Smooth muscle cell (in vitro differentiated cells): ENCODE measurements around the gene PRKN. TPM values are rescaled to one million over a fixed set of nuclear protein-coding genes. Genes with fewer than 3 reads are reported as not detected.
A peak's percentile ranks its signal among the peaks of the same experiment; 100 is the strongest.

ENCODE experiments used
- DNase-seq: peaks from one replicate; lab custom pipeline; 2025; ENCODE audit not compliant: unreplicated experiment; lab: John Stamatoyannopoulos, UW
- H2AFZ ChIP-seq: fragments of 200-600 bp; sonication (generic); 2 replicates; pipeline ENCODE4 v1.6.0; 2016; ENCODE audit warnings: antibody characterized with exemption, low read depth, mild to moderate bottlenecking
- H3F3A ChIP-seq: fragments of 200-600 bp; sonication (generic); 2 replicates; pipeline ENCODE4 v1.6.0; 2017; ENCODE audit warnings: antibody characterized with exemption, low read depth
- H3K27ac ChIP-seq: fragments of 200-600 bp; sonication (generic); 2 replicates; pipeline ENCODE4 v1.5.1; 2016; ENCODE audit warnings: low read depth, mild to moderate bottlenecking
- H3K27me3 ChIP-seq: fragments of 200-600 bp; sonication (generic); 2 replicates; pipeline ENCODE4 v1.6.1; 2016; ENCODE audit warnings: low read depth, mild to moderate bottlenecking
- H3K36me3 ChIP-seq: fragments of 200-600 bp; sonication (generic); 2 replicates; pipeline ENCODE4 v1.5.1; 2016; ENCODE audit warnings: low read depth
- H3K4me1 ChIP-seq: fragments of 200-600 bp; sonication (generic); 2 replicates; pipeline ENCODE4 v1.5.1; 2016; ENCODE audit warnings: low read depth
- H3K4me2 ChIP-seq: fragments of 200-600 bp; sonication (generic); 2 replicates; pipeline ENCODE4 v1.6.0; 2016; ENCODE audit warnings: mild to moderate bottlenecking
- H3K4me3 ChIP-seq: fragments of 200-600 bp; sonication (generic); 2 replicates; pipeline ENCODE4 v1.5.1; 2016; ENCODE audit warnings: mild to moderate bottlenecking
- H3K79me2 ChIP-seq: fragments of 200-600 bp; sonication (generic); 2 replicates; pipeline ENCODE4 v1.6.0; 2016; ENCODE audit warnings: low read depth, mild to moderate bottlenecking
- H3K9ac ChIP-seq: fragments of 200-600 bp; sonication (generic); 2 replicates; pipeline ENCODE4 v1.6.0; 2016; ENCODE audit warnings: low read depth
- H3K9me3 ChIP-seq: fragments of 200-600 bp; sonication (generic); replicated peaks from 2 replicates; pipeline ENCODE4 v1.5.1; 2016; ENCODE audit warnings: low read depth
- H4K20me1 ChIP-seq: fragments of 200-600 bp; sonication (generic); 2 replicates; pipeline ENCODE4 v1.6.0; 2016; ENCODE audit warnings: low read depth
- WGBS: methylation state at CpG from one replicate; pipeline ENCODE4 v1.1.7; 2016; ENCODE audit warnings: low lambda C conversion rate; 5-methylcytosine and 5-hydroxymethylcytosine counted together
- polyA plus RNA-seq: library from polyadenylated mRNA; unstranded; fragments of >200 nt; fragmentation: Nextera tagmentation; extraction: Ambion mirVana; gene quantifications from 2 replicates; pipeline ENCODE4 v1.2.1, GENCODE V29; 2016
- total RNA-seq: library from RNA; depleted of rRNA; stranded (reverse); fragments of >200 nt; gene quantifications from 2 replicates; pipeline ENCODE4 v1.2.3, GENCODE V29; 2014
- TF ChIP-seq, protein P1 (sequence below): fragments of 200-600 bp; sonication (generic); IDR thresholded peaks from 2 replicates; pipeline ENCODE4 v1.5.1; 2017; ENCODE audit warnings: borderline replicate concordance, mild to moderate bottlenecking, antibody characterized with exemption; ENCODE audit not compliant: insufficient read depth, poor library complexity, severe bottlenecking

The PRKN gene
- total and polyA plus RNA-seq, 2 experiments from 2014 or later, result 0.81 to 5.1 TPM

DNA sequence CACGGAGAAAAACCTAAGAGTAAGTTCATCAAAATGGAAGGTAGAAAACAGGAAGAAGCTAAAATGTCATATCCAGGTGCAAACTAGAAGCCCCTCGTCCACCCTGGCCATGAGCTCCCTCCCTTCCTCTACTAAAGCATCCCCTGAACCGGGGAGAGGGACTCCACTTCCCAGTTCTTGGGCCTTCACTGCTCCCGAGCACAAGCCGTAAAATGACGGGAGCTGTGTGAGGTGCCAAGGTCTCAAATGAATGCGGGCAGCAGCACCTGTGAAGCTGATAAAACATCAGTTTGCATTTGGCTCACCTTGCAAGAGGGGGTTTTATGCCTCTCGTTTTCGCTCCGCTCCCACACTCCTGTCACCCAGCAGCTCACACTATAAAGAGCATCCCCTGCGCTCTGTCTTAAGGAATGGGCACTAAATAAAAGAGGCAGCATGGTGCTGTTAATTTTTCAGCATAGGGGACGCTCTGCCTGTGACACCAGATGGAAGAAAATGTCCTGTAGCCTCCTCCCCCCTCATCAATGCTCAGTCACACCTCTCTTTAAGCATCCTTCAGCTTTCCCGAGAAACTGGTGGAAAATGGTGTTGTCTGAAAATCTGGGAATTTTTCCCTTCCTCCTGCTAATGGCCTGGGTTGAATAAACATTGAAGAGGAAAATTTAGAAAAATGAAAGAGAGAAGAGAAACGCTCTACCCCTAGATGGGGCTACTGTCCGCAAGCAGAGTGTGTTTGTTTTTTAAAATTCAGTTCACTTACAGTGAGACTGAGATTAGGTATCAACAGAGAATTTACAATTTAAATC, 890.7 kb downstream of the PRKN start:
- TF ChIP-seq, protein P1, sequence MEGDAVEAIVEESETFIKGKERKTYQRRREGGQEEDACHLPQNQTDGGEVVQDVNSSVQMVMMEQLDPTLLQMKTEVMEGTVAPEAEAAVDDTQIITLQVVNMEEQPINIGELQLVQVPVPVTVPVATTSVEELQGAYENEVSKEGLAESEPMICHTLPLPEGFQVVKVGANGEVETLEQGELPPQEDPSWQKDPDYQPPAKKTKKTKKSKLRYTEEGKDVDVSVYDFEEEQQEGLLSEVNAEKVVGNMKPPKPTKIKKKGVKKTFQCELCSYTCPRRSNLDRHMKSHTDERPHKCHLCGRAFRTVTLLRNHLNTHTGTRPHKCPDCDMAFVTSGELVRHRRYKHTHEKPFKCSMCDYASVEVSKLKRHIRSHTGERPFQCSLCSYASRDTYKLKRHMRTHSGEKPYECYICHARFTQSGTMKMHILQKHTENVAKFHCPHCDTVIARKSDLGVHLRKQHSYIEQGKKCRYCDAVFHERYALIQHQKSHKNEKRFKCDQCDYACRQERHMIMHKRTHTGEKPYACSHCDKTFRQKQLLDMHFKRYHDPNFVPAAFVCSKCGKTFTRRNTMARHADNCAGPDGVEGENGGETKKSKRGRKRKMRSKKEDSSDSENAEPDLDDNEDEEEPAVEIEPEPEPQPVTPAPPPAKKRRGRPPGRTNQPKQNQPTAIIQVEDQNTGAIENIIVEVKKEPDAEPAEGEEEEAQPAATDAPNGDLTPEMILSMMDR, result peak; percentile 44
- H3K4me1 ChIP-seq, result no peaks in the 10 kb centered on the region
- H3K79me2 ChIP-seq, result no peaks in the 10 kb centered on the region
- WGBS, result 81% methylated on average over 15 of the region's 15 CpGs
- DNase-seq, result no peak
- no peak overlapping the region for H3K4me3 ChIP-seq
- no peak overlapping the region for H3K27ac ChIP-seq
- no peaks in the 10 kb centered on the region for H3K9me3 ChIP-seq
- H3K4me2 ChIP-seq, result no peak overlapping the region
- no peaks in the 10 kb centered on the region for H3K36me3 ChIP-seq
- no peaks in the 10 kb centered on the region for H3F3A ChIP-seq
- no peaks in the 10 kb centered on the region for H4K20me1 ChIP-seq
- no peak overlapping the region for H3K9ac ChIP-seq
- H3K27me3 ChIP-seq, result no peaks in the 10 kb centered on the region
- no peak overlapping the region for H2AFZ ChIP-seq

DNA sequence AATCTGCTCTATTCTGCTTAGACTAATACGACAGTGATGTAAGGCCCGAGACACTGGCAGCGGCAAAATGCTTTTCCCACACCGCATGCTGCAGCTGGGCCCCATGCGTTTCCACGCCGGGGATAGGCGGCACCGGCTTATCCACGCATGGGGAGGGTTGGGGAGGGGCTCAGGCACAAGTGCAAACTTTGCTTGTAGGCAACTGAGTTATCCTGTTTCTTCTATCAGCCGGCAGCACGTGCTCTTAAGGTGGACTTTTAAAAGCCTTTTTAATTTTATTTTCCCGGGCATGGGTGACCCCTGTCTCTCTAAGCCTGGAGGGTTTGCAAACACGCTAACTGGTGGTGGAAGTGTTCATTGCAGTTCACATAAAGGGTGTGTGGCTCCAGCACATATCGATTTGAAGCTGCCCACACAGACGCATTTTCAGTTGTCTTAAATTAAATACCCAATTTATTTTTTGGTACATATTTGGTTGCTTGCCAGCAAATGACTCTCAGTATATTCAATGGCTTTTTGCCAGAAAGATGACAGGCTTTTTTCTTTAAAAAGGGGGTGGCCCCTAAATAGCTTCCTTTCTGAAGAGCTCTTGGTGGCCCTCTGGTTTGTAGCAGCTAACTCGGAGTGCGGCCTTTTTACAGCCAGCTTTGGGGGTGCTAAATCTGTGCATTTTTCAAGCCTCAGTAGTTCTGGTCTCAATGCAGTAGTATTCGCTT, 891.9 kb downstream of the PRKN start:
- no peak for DNase-seq

DNA sequence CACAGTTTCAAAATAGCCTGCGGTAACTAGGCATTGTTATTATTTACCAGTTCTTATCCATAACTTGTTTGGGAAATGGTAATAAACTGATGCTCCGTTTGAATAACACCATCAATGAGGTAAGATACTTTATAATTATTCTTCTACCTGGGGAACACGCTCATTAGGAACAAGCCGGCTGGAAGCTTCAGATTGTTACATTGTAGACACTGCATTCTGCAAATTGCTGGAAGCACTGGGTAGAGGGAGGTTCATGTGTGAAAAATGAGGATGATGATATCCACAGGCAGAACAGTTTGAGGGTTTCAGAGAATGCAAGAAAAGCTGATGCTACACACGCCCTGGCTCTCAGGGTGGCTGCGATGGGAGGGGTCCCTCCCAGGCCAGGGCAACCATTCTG, 893.1 kb downstream of the PRKN start:
- Histone ChIP-seq H4K20me1 (no peaks in the 10 kb centered on the region), H3K4me3 (no peak overlapping the region), H3K4me1 (no peaks in the 10 kb centered on the region), H3K36me3 (no peaks in the 10 kb centered on the region), H2AFZ (no peak overlapping the region), H3F3A (no peaks in the 10 kb centered on the region), H3K27ac (no peak overlapping the region), H3K79me2 (no peaks in the 10 kb centered on the region), H3K27me3 (no peaks in the 10 kb centered on the region), H3K9me3 (no peaks in the 10 kb centered on the region), H3K9ac (no peak overlapping the region), H3K4me2 (no peak overlapping the region)
- TF ChIP-seq, protein P1, result no peak
- DNase-seq, result no peak
- WGBS, result 94% methylated on average over 6 of the region's 6 CpGs

More for the DNA sequence above, 891.9 kb downstream of the PRKN start:
- Histone ChIP-seq H3F3A (no peaks in the 10 kb centered on the region), H3K36me3 (no peaks in the 10 kb centered on the region), H3K4me3 (no peak overlapping the region), H3K9ac (no peak overlapping the region), H3K4me1 (no peaks in the 10 kb centered on the region), H3K9me3 (no peaks in the 10 kb centered on the region), H3K27me3 (no peaks in the 10 kb centered on the region), H3K27ac (no peak overlapping the region), H2AFZ (no peak overlapping the region), H4K20me1 (no peaks in the 10 kb centered on the region), H3K79me2 (no peaks in the 10 kb centered on the region), H3K4me2 (no peak overlapping the region)
- 79% methylated on average over 19 of the region's 19 CpGs for WGBS
- TF ChIP-seq, protein P1, result no peak
